AG04450 (cell line): ENCODE results near the gene PARD3. TPM values are rescaled to one million over a fixed set of nuclear protein-coding genes. Genes with fewer than 3 reads are reported as not detected.

Source experiments
- CTCF ChIA-PET: fragments of 300-600, 350-600 bp; formaldehyde crosslinking; extraction: SDS; loops from one replicate; lab custom pipeline; 2022; ENCODE audit warnings: antibody characterized with exemption, inconsistent platforms; lab: Charles Lee
- POLR2A ChIA-PET: fragments of 350-600 bp; formaldehyde crosslinking; extraction: SDS; loops from one replicate; lab custom pipeline; 2021; ENCODE audit warnings: antibody characterized with exemption, inconsistent platforms; lab: Yijun Ruan, JAX
- DNase-seq: peaks from one replicate; pipeline ENCODE4 v3.0.0-alpha.2; 2011; ENCODE audit warnings: low read depth, low spot score
- H3K27ac ChIP-seq: one replicate; pipeline ENCODE4 v1.5.1; 2012; ENCODE audit warnings: low read depth, low read length, control low read depth
- H3K27me3 ChIP-seq: one replicate; pipeline ENCODE4 v1.6.0; 2012; ENCODE audit warnings: low read length; ENCODE audit not compliant: control insufficient read depth, insufficient read depth
- H3K4me3 ChIP-seq: 2 replicates; pipeline ENCODE4 v1.5.1; 2011; ENCODE audit warnings: mild to moderate bottlenecking, low read depth, low read length, control low read depth
- H3K9me3 ChIP-seq: 2 replicates; pipeline ENCODE4 v1.5.1; 2012; ENCODE audit warnings: low read length; ENCODE audit not compliant: control insufficient read depth, insufficient read depth
- polyA plus RNA-seq: library from polyadenylated mRNA; depleted of rRNA; stranded (reverse); fragments of >200 nt; gene quantifications from 2 replicates; pipeline ENCODE4 v1.2.3, GENCODE V29; 2011
- TF ChIP-seq, protein P1 (sequence below): IDR thresholded peaks from 2 replicates; pipeline ENCODE4 v1.5.1; 2011; ENCODE audit warnings: low read depth, low read length, control low read depth, inconsistent platforms

The PARD3 gene
- polyA plus RNA-seq, 1 experiment: 43.1 TPM

DNA sequence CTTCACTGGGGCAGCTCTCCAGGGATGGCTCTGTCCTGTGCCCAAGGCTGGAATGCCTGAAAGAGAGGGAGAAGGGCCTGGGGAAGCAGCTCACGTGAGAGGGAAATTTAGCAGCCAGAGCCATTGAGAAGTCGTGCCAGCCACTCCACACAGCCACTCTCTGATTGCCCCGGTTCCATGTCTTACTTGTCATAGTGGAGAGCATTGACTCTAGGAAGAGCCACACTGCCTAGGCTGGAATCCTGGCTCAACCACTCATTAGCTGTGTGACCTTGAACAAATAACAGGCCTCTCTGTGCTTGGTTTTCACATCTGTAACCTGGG is 728.0 kb downstream of the PARD3 start:
- peaks cover 2% of the 10 kb centered on the region for H3K27me3 ChIP-seq
- ChIA-PET POLR2A (no interaction called here), CTCF (no interaction called here)
- TF ChIP-seq, protein P1, sequence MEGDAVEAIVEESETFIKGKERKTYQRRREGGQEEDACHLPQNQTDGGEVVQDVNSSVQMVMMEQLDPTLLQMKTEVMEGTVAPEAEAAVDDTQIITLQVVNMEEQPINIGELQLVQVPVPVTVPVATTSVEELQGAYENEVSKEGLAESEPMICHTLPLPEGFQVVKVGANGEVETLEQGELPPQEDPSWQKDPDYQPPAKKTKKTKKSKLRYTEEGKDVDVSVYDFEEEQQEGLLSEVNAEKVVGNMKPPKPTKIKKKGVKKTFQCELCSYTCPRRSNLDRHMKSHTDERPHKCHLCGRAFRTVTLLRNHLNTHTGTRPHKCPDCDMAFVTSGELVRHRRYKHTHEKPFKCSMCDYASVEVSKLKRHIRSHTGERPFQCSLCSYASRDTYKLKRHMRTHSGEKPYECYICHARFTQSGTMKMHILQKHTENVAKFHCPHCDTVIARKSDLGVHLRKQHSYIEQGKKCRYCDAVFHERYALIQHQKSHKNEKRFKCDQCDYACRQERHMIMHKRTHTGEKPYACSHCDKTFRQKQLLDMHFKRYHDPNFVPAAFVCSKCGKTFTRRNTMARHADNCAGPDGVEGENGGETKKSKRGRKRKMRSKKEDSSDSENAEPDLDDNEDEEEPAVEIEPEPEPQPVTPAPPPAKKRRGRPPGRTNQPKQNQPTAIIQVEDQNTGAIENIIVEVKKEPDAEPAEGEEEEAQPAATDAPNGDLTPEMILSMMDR: no peak
- no peak overlapping the region for H3K27ac ChIP-seq
- H3K9me3 ChIP-seq: peaks cover 10% of the 10 kb centered on the region
- DNase-seq: no peak
- H3K4me3 ChIP-seq: no peak overlapping the region

DNA sequence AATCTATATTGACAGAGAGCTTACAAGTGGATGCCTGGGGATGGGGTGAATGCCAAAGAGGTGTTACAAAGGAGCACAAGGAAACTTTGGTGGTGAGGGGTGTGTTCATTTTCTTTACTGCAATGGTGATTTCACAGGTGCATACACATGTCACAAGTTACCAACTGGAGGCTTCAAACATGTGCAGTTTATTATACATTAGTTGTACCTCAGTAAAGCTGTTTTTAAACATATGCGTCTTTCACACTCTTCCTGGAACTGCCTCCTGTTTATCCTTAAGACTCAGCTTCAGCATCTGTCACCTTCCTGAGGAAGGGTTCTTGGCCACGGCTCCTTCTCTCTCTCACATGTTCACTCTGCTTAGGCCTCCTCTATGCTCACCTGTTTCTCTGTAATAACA is 731.5 kb downstream of the PARD3 start:
- Histone ChIP-seq H3K9me3 (peaks cover 10% of the 10 kb centered on the region), H3K27me3 (peaks cover 4% of the 10 kb centered on the region), H3K4me3 (no peak overlapping the region), H3K27ac (no peak overlapping the region)
- ChIA-PET CTCF (no interaction called here), POLR2A (no interaction called here)
- TF ChIP-seq, protein P1: no peak
- no peak for DNase-seq

DNA sequence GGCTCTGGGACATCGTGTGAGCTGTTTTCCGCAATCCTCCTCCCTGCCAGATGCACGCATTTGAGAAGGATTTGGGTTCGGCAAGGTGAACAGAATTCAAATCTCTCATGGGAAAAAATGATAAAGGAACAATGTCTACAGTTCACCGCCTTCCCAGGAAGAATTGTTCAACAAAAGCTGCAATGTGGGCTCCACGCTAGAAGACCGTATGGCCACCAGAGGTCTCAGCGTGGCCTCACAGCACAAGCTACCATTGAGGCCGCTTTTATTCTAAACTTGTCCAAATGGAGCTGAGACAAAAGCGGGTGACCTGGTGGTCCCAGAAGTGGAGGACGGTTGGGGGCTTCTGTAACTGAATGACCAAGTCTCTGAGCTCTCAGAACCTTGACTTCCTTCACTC is 733.1 kb downstream of the PARD3 start:
- peaks cover 9% of the 10 kb centered on the region for H3K9me3 ChIP-seq
- peaks cover 4% of the 10 kb centered on the region for H3K27me3 ChIP-seq
- ChIA-PET CTCF (interaction anchor here (0.6 kb wide), 1 partner anchor 439 kb away, joined by 10 read pairs; no protein-coding TSS in a partner anchor), POLR2A (no interaction called here)
- TF ChIP-seq, protein P1: no peak
- no peak for DNase-seq
- H3K27ac ChIP-seq: no peak overlapping the region
- no peak overlapping the region for H3K4me3 ChIP-seq

DNA sequence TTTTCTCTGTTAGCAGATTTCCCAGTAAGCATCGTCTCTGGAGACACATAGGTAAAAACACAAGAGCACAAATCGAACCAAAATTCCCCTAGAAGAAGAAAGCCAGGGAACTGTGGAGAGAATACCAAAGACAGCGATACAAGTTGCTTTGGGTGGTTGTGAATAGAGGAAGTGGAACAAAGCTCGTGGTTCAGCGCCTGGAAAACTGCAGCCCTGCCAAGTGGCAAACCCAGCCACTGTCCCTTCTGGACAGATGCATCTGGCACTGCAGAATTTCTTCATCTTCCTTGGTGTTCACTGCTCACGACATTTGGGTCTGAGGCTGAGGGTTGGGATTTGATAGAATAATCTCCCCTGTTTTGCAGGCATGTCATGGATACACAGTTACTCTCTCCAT is 733.8 kb downstream of the PARD3 start:
- no peak overlapping the region for H3K4me3 ChIP-seq
- no peak for DNase-seq
- POLR2A ChIA-PET: no interaction called here
- H3K27ac ChIP-seq: no peak overlapping the region
- CTCF ChIA-PET: no interaction called here
- peaks cover 6% of the 10 kb centered on the region for H3K9me3 ChIP-seq
- TF ChIP-seq, protein P1: no peak
- H3K27me3 ChIP-seq: peaks cover 4% of the 10 kb centered on the region

DNA sequence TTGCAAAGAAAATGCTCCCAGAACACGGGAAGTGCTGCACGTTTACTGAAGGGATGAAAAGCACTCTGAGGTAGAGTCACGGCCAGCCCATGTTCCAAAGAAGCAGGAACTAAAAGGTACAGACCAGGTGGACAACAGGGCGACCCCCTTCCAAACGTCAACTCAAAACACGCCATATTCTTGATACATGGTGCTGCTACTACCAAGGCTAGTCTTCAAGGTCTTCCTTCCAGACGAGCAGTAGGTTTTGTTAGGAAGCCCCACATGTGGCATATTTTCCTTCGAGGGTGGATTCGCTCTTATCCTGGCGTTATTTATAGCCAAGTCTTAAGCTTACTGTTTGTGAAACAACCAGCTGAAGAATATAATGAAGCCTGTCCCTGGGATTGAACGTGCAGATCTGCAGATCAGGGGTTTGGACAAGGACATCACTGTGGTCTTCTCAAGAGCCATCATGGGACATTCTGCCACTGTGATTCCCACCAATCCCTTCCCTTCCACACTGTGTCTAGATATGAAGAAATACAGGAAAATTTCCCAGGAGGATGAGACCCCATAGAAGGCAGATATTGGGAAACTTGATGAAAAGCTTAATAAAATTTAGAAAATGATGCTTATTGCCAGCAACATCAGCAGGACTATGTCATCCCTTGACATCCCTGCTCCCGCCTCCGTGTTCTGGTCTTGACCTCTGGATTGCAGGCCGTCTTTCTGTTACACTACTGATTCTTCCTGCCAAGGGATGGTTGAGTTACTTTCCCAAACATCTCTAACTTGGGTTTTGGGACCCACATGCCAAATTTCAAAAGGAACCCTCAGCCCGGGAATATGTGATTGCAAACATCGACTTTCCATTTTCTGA is 734.4 kb downstream of the PARD3 start:
- TF ChIP-seq, protein P1: no peak
- ChIA-PET POLR2A (no interaction called here), CTCF (no interaction called here)
- no peak overlapping the region for H3K27ac ChIP-seq
- peaks cover 6% of the 10 kb centered on the region for H3K9me3 ChIP-seq
- no peak for DNase-seq
- H3K4me3 ChIP-seq: no peak overlapping the region
- H3K27me3 ChIP-seq: peaks cover 4% of the 10 kb centered on the region
